AG09309 (cell line): ENCODE data around the gene SPSB4.

Experiments
- DNase-seq: peaks from one replicate; pipeline ENCODE4 v3.0.0-alpha.2; 2010; ENCODE audit warnings: low read depth
- H3K4me3 ChIP-seq: 2 replicates; pipeline ENCODE4 v1.5.1; 2011; ENCODE audit warnings: mild to moderate bottlenecking, low read depth, low read length, moderate library complexity; ENCODE audit not compliant: control insufficient read depth
- CTCF ChIP-seq: IDR thresholded peaks from 2 replicates; pipeline ENCODE4 v1.5.1; 2011; ENCODE audit warnings: mild to moderate bottlenecking, low read depth, low read length, inconsistent platforms; ENCODE audit not compliant: insufficient read depth, control insufficient read depth; ENCODE audit errors: missing control alignments

The SPSB4 gene

GRCh38 chr3:141059816-141060215, 8.7 kb downstream of the SPSB4 start:
- no peak for TF ChIP-seq CTCF
- DNase-seq: no peak
- H3K4me3 ChIP-seq: no peak overlapping the region

- TF ChIP-seq CTCF: no peak
- DNase-seq: no peak
- no peak overlapping the region for H3K4me3 ChIP-seq
Observed at GRCh38 chr3:141060327-141060726, 9.2 kb downstream of the SPSB4 start.

GRCh38 chr3:141063831-141064230, 12.7 kb downstream of the SPSB4 start:
- no peak for DNase-seq
- TF ChIP-seq CTCF: no peak
- H3K4me3 ChIP-seq: no peak overlapping the region

- no peak for TF ChIP-seq CTCF
Observed at GRCh38 chr3:141064255-141064926, 13.2 kb downstream of the SPSB4 start.

GRCh38 chr3:141065258-141065657, 14.1 kb downstream of the SPSB4 start:
- TF ChIP-seq CTCF: no peak
- DNase-seq: no peak

More at GRCh38 chr3:141064255-141064926, 13.2 kb downstream of the SPSB4 start:
- no peak overlapping the region for H3K4me3 ChIP-seq
- DNase-seq: no peak

GRCh38 chr3:141065841-141066805, 15.0 kb downstream of the SPSB4 start:
- DNase-seq: no peak
- no peak for TF ChIP-seq CTCF
- H3K4me3 ChIP-seq: no peak overlapping the region

More at GRCh38 chr3:141065258-141065657, 14.1 kb downstream of the SPSB4 start:
- H3K4me3 ChIP-seq: no peak overlapping the region
